Mammary epithelial cell (primary cell): ENCODE results near the gene CLEC20A.

Experiments used
- CTCF ChIP-seq, 2 donors: IDR thresholded peaks in 1 of 2; conservative IDR thresholded peaks in 1 of 2; 2 replicates each; pipeline ENCODE4 v1.5.1; 2011 to 2012; ENCODE audit warnings: inconsistent platforms in 2 of 2, low read length in 2 of 2, mild to moderate bottlenecking in 2 of 2, control low read depth in 1 of 2, low read depth in 1 of 2; ENCODE audit not compliant: insufficient read depth in 1 of 2; ENCODE audit errors: extremely low read depth in 1 of 2
- EZH2 ChIP-seq: IDR thresholded peaks from 2 replicates; pipeline ENCODE4 v1.6.1; 2012; ENCODE audit warnings: low read length, inconsistent platforms, borderline replicate concordance

- TF ChIP-seq CTCF (conservative IDR thresholded peaks at IDR 0.05 in 1 of 2, IDR thresholded peaks at IDR 0.05 in 1 of 2; ENCODE audit: extremely low read depth in 1 of 2, insufficient read depth in 1 of 2, low read depth in 1 of 2, low read length in 2 of 2) = no peak
- no peak for TF ChIP-seq EZH2
Measured at GRCh38 chr1:178518894-178519293, 22.1 kb upstream of the CLEC20A start.
